Esophagus squamous epithelium (tissue), 5 donors: ENCODE measurements around the gene FAM149B1. TPM values are rescaled to one million over a fixed set of nuclear protein-coding genes. Genes with fewer than 3 reads are reported as not detected.

Experiments used
- DNase-seq: peaks from one replicate; lab custom pipeline; 2025; lab: John Stamatoyannopoulos, UW
- H3K27ac ChIP-seq, 4 donors: fragments of 200-600 bp; sonication (generic); one replicate each; pipeline ENCODE4 v1.5.1; 2016 to 2019; ENCODE audit warnings: mild to moderate bottlenecking in 1 of 4
- H3K27me3 ChIP-seq, 4 donors: fragments of 200-600 bp; sonication (generic); 1 replicate in 3 of 4; 2 replicates in 1 of 4; pipeline versions ENCODE4 v1.5.1 to v1.6.0; 2017 to 2021; ENCODE audit warnings: antibody characterized with exemption in 1 of 4
- H3K36me3 ChIP-seq, 3 donors: fragments of 200-600 bp; sonication (generic); one replicate each; pipeline ENCODE4 v1.5.1; 2016 to 2019
- H3K4me1 ChIP-seq, 3 donors: fragments of 200-600 bp; sonication (generic); one replicate each; pipeline ENCODE4 v1.5.1; 2017 to 2019
- H3K4me3 ChIP-seq, 4 donors: fragments of 200-600 bp; sonication (generic); 1 replicate in 3 of 4; 2 replicates in 1 of 4; pipeline ENCODE4 v1.5.1; 2016 to 2019; ENCODE audit warnings: mild to moderate bottlenecking in 2 of 4, moderate library complexity in 1 of 4
- H3K9me3 ChIP-seq, 3 donors: fragments of 200-600 bp; sonication (generic); one replicate each; pipeline ENCODE4 v1.5.1; 2016 to 2019
- CTCF ChIP-seq, 6 experiments: fragments of 450-650 bp in 4 of 6; fragments of 200-600 bp in 2 of 6; sonication (generic) in 2 of 6; IDR thresholded peaks; one replicate each; pipeline ENCODE4 v1.5.1; 2016 to 2019; ENCODE audit warnings: antibody characterized with exemption in 6 of 6, mild to moderate bottlenecking in 4 of 6, moderate library complexity in 4 of 6
- POLR2A ChIP-seq, 4 donors: fragments of 450-650 bp; IDR thresholded peaks; one replicate each; pipeline ENCODE4 v1.6.1; 2017; ENCODE audit warnings: antibody characterized with exemption in 4 of 4, mild to moderate bottlenecking in 4 of 4, moderate library complexity in 3 of 4
- WGBS, 2 donors: methylation state at CpG; one replicate each; pipeline ENCODE4 v1.1.5; 2018; 5-methylcytosine and 5-hydroxymethylcytosine counted together
- intact Hi-C: fragments of 100-400 bp; cut with DNase I; formaldehyde crosslinking; loops from one replicate; pipeline ENCODE4 v1.15.0; 2022
- total RNA-seq, 4 donors: library from RNA; depleted of rRNA; stranded (reverse); fragments of >200 nt; gene quantifications; one replicate each; pipeline ENCODE4 v1.1.0, GENCODE V29; 2016
- donor health status: DM: yes; HTN: yes; CAD: no.

The FAM149B1 gene
- total RNA-seq, 4 donors from 2014 or later: 8.7 to 15.8 (median 10.8) TPM

- Histone ChIP-seq H3K27me3 (no peaks in the 10 kb centered on the region), H3K4me3 (no peak overlapping the region), H3K9me3 (no peaks in the 10 kb centered on the region), H3K4me1 (no peaks in the 10 kb centered on the region), H3K36me3 (no peaks in the 10 kb centered on the region), H3K27ac (no peak overlapping the region)
- no peak for DNase-seq
- intact Hi-C loops: no loop called here
- 65% methylated on average over 5 of the region's 5 CpGs for WGBS, 2 donors
- TF ChIP-seq CTCF (IDR thresholded peaks at IDR 0.05) (no peak), POLR2A (IDR thresholded peaks at IDR 0.05) (no peak)
These were observed 95.1 kb downstream of the FAM149B1 start for GRCh38 chr10:73262880-73263555.

GRCh38 chr10:73263693-73264347 is 95.9 kb downstream of the FAM149B1 start:
- Histone ChIP-seq H3K4me3 (no peak overlapping the region), H3K4me1 (no peaks in the 10 kb centered on the region), H3K36me3 (no peaks in the 10 kb centered on the region), H3K27me3 (no peaks in the 10 kb centered on the region), H3K9me3 (no peaks in the 10 kb centered on the region), H3K27ac (no peak overlapping the region)
- TF ChIP-seq POLR2A (IDR thresholded peaks at IDR 0.05) (no peak), CTCF (IDR thresholded peaks at IDR 0.05) (peak in 5 of 6 experiments; percentile 13 to 56 (median 40))
- DNase-seq: no peak
- WGBS, 2 donors: 28 to 42% methylated on average over 1 of the region's 1 CpG
- intact Hi-C loops: no loop called here

- Histone ChIP-seq H3K27me3 (no peaks in the 10 kb centered on the region), H3K27ac (no peak overlapping the region), H3K36me3 (no peaks in the 10 kb centered on the region), H3K4me3 (no peak overlapping the region), H3K9me3 (no peaks in the 10 kb centered on the region), H3K4me1 (no peaks in the 10 kb centered on the region)
- intact Hi-C loops: no loop called here
- 83 to 93% methylated on average over 2 of the region's 2 CpGs for WGBS, 2 donors
- DNase-seq: no peak
- no peak for TF ChIP-seq CTCF (IDR thresholded peaks at IDR 0.05)
- no peak for TF ChIP-seq POLR2A (IDR thresholded peaks at IDR 0.05)
These were observed 96.5 kb downstream of the FAM149B1 start for GRCh38 chr10:73264423-73264822.

GRCh38 chr10:73281097-73281496 is 113.2 kb downstream of the FAM149B1 start:
- WGBS, 2 donors: 87 to 100% methylated on average over 3 of the region's 3 CpGs
- Histone ChIP-seq H3K36me3 (no peaks in the 10 kb centered on the region), H3K4me3 (no peak overlapping the region), H3K27ac (no peak overlapping the region), H3K4me1 (no peaks in the 10 kb centered on the region), H3K9me3 (no peaks in the 10 kb centered on the region), H3K27me3 (no peaks in the 10 kb centered on the region)
- intact Hi-C loops: no loop called here
- TF ChIP-seq CTCF (IDR thresholded peaks at IDR 0.05) (no peak), POLR2A (IDR thresholded peaks at IDR 0.05) (no peak)
- no peak for DNase-seq

GRCh38 chr10:73287441-73287840 is 119.5 kb downstream of the FAM149B1 start:
- no peak for DNase-seq
- H3K27me3 ChIP-seq: no peaks in the 10 kb centered on the region
- H3K27ac ChIP-seq: no peak overlapping the region
- whole genome bisulfite sequencing, 2 donors: 82 to 83% methylated on average over 1 of the region's 1 CpG
- H3K4me1 ChIP-seq: no peaks in the 10 kb centered on the region
- H3K36me3 ChIP-seq: no peaks in the 10 kb centered on the region
- H3K9me3 ChIP-seq: no peaks in the 10 kb centered on the region
- TF ChIP-seq CTCF (IDR thresholded peaks at IDR 0.05) (no peak), POLR2A (IDR thresholded peaks at IDR 0.05) (no peak)
- intact Hi-C loops: no loop called here
- no peak overlapping the region for H3K4me3 ChIP-seq
